Peyer's patch (tissue), 4 donors: ENCODE results near the gene SDF2. TPM values are rescaled to one million over a fixed set of nuclear protein-coding genes. Genes with fewer than 3 reads are reported as not detected.

Experiments
- DNase-seq, 3 donors: peaks; one replicate each; pipeline ENCODE4 v3.0.0-alpha.2; 2017 to 2019
- H3K27ac ChIP-seq, 4 donors: fragments of 200-600 bp; sonication (generic); one replicate each; pipeline ENCODE4 v1.5.1; 2016 to 2019
- H3K27me3 ChIP-seq, 2 donors: fragments of 200-600 bp; sonication (generic); one replicate each; pipeline ENCODE4 v1.5.1; 2019
- H3K36me3 ChIP-seq, 3 donors: fragments of 200-600 bp; sonication (generic); one replicate each; pipeline ENCODE4 v1.5.1; 2016 to 2019
- H3K4me1 ChIP-seq, 4 donors: fragments of 200-600 bp; sonication (generic); one replicate each; pipeline ENCODE4 v1.5.1; 2016 to 2019
- H3K4me3 ChIP-seq, 4 donors: fragments of 200-600 bp; sonication (generic); 1 replicate in 3 of 4; 2 replicates in 1 of 4; pipeline ENCODE4 v1.5.1; 2016 to 2019; ENCODE audit warnings: mild to moderate bottlenecking in 1 of 4
- H3K9me3 ChIP-seq, 4 donors: fragments of 200-600 bp; sonication (generic); one replicate each; pipeline ENCODE4 v1.5.1; 2016 to 2019; ENCODE audit warnings: mild to moderate bottlenecking in 1 of 4
- POLR2A ChIP-seq, 2 donors: fragments of 450-650 bp; IDR thresholded peaks; one replicate each; pipeline ENCODE4 v1.5.1; 2017; ENCODE audit warnings: antibody characterized with exemption in 2 of 2, mild to moderate bottlenecking in 2 of 2, moderate library complexity in 2 of 2
- total RNA-seq, 4 donors: library from RNA; depleted of rRNA; stranded (reverse); fragments of >200 nt; gene quantifications; one replicate each; pipeline ENCODE4 v1.1.0, GENCODE V29; 2016
- TF ChIP-seq, protein P1 (sequence below), 6 experiments: fragments of 450-650 bp in 4 of 6; fragments of 200-600 bp in 2 of 6; sonication (generic) in 1 of 6; IDR thresholded peaks; one replicate each; pipeline ENCODE4 v1.5.1; 2017 to 2019; ENCODE audit warnings: antibody characterized with exemption in 6 of 6, mild to moderate bottlenecking in 3 of 6, moderate library complexity in 1 of 6

Gene SDF2
- total RNA-seq, 4 donors from 2014 or later, result 39.6 to 60.5 (median 55.9) TPM

DNA sequence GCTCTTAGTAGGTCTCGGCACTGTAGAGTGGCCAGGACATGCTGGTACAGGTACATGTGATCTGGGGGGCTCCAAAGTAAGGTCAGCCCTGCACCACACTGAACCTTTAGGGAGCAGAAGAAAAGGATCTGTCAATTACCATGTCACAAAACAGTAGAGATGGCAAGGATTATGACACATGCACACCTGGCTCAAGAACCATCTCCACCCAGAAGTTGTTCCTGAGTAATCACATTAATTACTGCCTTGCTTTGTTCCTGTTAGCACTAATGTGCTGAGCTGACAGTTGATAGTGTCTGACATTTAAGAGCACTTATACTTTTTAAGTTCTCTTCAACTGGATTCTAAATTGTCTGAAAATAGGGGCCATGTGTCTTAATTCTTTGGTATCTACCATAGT lies 26.2 kb downstream of the SDF2 start:
- no peak for DNase-seq
- Histone ChIP-seq H3K4me3 (no peak overlapping the region), H3K9me3 (no peaks in the 10 kb centered on the region), H3K4me1 (no peaks in the 10 kb centered on the region), H3K36me3 (peaks cover under 1 to 100% (median 6%) of the 10 kb centered on the region in 3 donors), H3K27ac (no peak overlapping the region), H3K27me3 (no peaks in the 10 kb centered on the region)
- TF ChIP-seq, protein P1, sequence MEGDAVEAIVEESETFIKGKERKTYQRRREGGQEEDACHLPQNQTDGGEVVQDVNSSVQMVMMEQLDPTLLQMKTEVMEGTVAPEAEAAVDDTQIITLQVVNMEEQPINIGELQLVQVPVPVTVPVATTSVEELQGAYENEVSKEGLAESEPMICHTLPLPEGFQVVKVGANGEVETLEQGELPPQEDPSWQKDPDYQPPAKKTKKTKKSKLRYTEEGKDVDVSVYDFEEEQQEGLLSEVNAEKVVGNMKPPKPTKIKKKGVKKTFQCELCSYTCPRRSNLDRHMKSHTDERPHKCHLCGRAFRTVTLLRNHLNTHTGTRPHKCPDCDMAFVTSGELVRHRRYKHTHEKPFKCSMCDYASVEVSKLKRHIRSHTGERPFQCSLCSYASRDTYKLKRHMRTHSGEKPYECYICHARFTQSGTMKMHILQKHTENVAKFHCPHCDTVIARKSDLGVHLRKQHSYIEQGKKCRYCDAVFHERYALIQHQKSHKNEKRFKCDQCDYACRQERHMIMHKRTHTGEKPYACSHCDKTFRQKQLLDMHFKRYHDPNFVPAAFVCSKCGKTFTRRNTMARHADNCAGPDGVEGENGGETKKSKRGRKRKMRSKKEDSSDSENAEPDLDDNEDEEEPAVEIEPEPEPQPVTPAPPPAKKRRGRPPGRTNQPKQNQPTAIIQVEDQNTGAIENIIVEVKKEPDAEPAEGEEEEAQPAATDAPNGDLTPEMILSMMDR (IDR thresholded peaks at IDR 0.05), result no peak
- no peak for TF ChIP-seq POLR2A (IDR thresholded peaks at IDR 0.05)

DNA sequence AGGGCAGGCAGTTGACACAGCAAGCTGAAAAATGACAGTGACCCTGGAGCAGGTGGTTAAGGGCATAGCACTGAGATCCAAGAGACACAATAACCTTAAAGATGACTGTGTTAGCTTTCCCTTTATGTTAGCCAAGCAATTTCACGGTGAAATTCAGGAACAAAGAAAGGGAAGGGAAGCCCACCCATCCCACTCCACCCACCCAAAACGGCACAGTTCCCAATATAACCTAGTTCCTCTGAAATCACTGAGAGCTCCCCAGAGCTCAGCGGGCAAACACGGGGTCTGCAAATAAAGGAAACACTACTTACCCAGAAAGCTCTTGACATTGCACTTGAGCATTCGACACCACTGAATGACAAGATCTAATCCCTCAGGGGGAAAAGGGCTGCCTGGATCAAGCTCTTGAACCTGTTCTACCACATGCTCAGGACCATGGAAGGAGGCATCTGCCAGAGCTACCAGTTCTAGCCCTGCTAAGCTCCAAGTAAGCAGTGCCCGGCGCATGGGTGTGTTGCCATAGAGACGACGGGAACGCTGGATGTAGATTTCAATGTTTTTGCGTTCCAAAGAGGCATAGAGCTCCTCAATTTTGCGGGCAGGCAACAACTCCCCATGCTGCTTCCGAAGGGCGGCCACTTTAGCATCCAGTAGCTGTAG lies 27.4 kb downstream of the SDF2 start:
- Histone ChIP-seq H3K4me1 (no peaks in the 10 kb centered on the region), H3K9me3 (no peaks in the 10 kb centered on the region), H3K27me3 (no peaks in the 10 kb centered on the region), H3K27ac (no peak overlapping the region), H3K36me3 (peaks cover 0 to 100% (median 6%) of the 10 kb centered on the region in 3 donors), H3K4me3 (no peak overlapping the region)
- DNase-seq, result no peak
- TF ChIP-seq, protein P1 (IDR thresholded peaks at IDR 0.05), result no peak
- no peak for TF ChIP-seq POLR2A (IDR thresholded peaks at IDR 0.05)

DNA sequence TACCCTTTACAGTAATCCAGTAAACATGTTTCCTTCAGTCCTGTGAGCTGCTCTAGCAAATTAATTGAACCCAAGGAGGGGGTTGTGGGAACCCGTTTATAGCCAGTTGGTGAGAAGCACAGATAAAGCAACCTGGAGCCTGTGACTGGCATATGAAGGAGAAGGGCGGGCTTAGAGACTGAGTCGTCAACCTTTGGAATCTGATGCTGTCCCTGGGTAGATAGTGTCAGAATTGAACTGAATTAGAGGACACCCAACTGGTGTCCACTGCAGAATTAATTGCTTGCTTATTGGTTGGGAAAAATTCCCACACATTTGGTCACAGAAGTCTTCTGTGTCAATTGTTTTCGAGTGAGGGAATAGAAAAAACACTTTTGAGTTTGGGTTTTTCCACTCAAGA lies 34.9 kb downstream of the SDF2 start:
- Histone ChIP-seq H3K9me3 (no peaks in the 10 kb centered on the region), H3K27ac (no peak overlapping the region), H3K27me3 (no peaks in the 10 kb centered on the region), H3K4me3 (no peak overlapping the region), H3K36me3 (peaks cover 0 to 94% (median 3%) of the 10 kb centered on the region in 3 donors), H3K4me1 (no peaks in the 10 kb centered on the region)
- no peak for DNase-seq
- TF ChIP-seq POLR2A (IDR thresholded peaks at IDR 0.05), result no peak
- TF ChIP-seq, protein P1 (IDR thresholded peaks at IDR 0.05), result no peak

DNA sequence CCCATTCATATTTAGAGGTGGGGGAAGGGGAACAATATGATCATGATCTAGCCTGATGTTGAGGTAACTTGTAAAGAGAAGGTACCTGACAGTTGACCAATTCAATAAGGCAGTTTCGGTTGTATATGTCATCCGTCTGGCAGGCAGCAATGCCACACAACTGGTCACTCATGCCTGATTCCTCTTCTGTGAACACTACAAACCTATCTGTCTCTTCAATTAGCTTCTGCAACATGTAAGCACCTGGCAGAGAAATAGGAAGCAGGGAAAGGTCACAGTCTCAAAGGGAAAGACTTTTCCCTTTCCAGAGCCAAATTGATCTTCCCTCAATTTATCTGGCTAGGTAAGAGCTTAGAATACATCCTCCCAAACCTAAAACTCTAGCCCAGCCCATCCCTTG lies 37.6 kb downstream of the SDF2 start:
- H3K4me3 ChIP-seq, result no peak overlapping the region
- no peaks in the 10 kb centered on the region for H3K4me1 ChIP-seq
- no peak overlapping the region for H3K27ac ChIP-seq
- no peaks in the 10 kb centered on the region for H3K9me3 ChIP-seq
- no peak for TF ChIP-seq POLR2A (IDR thresholded peaks at IDR 0.05)
- TF ChIP-seq, protein P1 (IDR thresholded peaks at IDR 0.05), result no peak
- no peaks in the 10 kb centered on the region for H3K27me3 ChIP-seq
- H3K36me3 ChIP-seq, result peaks cover 0 to 94% (median 0%) of the 10 kb centered on the region in 3 donors
- DNase-seq, result no peak

DNA sequence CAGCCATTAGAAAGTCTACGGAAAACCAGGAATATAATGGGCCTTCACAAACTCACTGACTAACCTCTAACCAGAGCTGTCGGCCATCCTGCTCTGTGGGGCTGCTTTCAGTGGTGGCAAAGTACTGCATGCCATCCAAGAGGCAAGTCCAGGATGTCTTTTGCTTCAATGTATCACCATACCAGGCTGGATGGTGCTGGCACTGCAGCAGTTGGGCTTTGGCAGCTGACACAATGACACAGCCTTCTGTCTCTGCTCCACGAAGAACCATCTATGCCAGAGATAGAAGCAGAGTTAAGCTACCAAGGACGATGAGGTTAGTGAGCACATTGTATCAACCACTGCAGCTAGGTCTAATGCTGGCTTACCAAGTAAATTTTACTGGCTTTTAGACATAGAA lies 38.0 kb downstream of the SDF2 start:
- H3K4me1 ChIP-seq, result no peaks in the 10 kb centered on the region
- no peak for TF ChIP-seq POLR2A (IDR thresholded peaks at IDR 0.05)
- TF ChIP-seq, protein P1 (IDR thresholded peaks at IDR 0.05), result no peak
- peaks cover 0 to 94% (median 0%) of the 10 kb centered on the region in 3 donors for H3K36me3 ChIP-seq
- H3K27ac ChIP-seq, result no peak overlapping the region
- DNase-seq, result no peak
- H3K9me3 ChIP-seq, result no peaks in the 10 kb centered on the region
- no peak overlapping the region for H3K4me3 ChIP-seq
- H3K27me3 ChIP-seq, result no peaks in the 10 kb centered on the region
